Measurements from ENCODE around the gene TRIM34. TPM values are rescaled to one million over a fixed set of nuclear protein-coding genes. Genes with fewer than 3 reads are reported as not detected.
"Not testable (repeated sequence)": the region's sequence is repeated elsewhere in the genome, so short reads cannot be mapped to it uniquely, and the experiment has no call there.

The TRIM34 gene
- total RNA-seq, 1 donor from 2014 or later: 9.1 TPM

DNA sequence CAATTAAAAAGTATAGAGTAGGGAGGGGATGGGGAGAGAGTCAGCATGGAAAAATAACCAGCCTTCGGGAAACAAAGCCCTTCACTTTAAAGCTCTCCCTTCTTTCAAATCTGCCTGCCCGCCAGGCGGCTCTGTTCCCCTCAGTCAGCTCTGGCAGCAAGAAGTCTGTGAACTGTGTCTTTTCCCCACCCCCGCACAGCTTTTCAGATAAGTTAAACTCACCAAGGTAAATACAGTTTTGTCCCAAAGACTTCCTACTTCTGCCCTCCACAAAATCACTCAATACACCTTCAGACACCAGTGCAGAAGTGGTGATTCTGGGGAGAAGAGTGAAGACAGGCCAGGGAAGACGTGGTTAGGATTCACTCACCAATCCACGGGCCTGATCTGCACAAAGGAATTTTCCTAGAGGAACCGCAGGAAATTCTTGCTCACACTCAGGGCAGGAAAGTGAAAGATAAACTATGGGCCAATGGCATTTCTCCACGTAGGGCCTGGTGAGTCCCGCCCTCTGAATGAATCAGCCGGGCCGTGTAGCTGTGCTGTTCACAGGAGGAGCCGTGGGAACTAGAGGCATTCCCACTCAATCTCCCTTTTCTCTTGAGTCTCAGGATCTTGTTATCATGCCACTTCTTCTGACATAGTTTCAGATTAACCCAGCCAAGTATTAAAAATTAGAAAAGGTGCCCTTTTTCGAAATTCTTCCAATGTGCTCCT lies 60.0 kb downstream of the TRIM34 start, which contains the start of gene TRIM5:
TSS of gene TRIM5 (minus strand) at position 429 of the 717 bp plus-strand sequence. CDS start 4,897 bp downstream, outside the sequence.
- DNase-seq (ENCODE audit: low spot score): peak; percentile 91

DNA sequence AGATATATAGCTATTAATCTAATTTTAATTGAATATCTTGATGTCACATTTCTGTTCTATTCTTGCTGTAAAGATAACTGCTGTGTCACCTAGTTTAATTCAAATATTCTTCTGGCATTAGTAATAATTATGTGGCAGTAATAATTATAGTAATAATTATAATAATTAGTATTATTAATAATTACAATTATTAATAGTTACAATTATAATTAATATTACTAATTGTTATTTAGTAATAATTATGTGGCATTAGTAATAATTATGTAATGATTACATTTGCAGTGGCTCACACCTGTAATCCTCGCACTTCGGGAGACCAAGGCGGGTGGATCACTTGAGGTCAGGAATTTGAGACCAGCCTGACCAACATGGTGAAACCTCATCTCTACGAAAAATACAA lies 61.6 kb downstream of the TRIM34 start:
- DNase-seq (ENCODE audit: low spot score): no peak

DNA sequence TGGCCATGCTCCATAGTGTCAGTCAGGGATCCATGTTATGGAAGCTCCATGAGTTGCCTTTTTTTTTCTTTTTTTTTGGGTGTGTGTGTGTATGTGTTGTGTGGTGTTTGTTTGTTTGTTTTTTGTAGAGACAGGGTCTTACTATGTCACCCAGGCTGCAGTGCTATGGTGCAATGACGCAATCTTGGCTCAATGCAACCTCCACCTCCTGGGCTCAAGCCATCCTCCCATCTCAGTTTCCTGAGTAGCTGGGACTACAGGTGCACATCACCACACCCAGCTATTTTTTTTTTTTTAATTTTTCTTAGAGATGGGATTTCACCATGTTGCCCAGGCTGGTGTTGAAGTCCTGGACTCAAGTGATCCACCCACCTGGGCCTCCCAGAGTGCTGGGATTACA lies 63.7 kb downstream of the TRIM34 start:
- DNase-seq (ENCODE audit: low spot score): no peak

DNA sequence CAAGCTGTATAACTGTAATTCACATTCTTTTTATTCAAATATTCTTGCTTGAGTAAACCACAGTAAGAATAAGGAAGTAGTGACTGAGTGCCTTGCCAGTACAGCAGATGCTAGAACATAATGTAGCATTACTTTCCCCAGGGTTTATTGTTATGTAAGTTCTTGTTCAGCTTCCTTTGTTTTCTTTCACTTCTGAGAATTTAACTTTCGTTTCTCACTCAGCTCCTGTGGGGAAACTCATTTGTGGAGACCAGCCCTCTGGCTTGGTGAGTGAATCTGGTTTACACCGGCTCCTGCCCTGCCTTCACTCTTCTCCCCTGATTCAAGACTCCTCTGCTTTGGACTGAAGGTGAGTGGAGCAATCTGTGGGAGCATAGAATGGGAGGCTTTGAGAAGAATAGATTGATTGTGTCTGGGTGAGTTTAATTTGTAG lies 64.8 kb downstream of the TRIM34 start, which contains the start of gene TRIM22:
TSS of gene TRIM22 (plus strand) at position 240 of the 433 bp plus-strand sequence. CDS start 6,443 bp downstream, outside the sequence.
- DNase-seq (ENCODE audit: low spot score): peak; percentile 63

DNA sequence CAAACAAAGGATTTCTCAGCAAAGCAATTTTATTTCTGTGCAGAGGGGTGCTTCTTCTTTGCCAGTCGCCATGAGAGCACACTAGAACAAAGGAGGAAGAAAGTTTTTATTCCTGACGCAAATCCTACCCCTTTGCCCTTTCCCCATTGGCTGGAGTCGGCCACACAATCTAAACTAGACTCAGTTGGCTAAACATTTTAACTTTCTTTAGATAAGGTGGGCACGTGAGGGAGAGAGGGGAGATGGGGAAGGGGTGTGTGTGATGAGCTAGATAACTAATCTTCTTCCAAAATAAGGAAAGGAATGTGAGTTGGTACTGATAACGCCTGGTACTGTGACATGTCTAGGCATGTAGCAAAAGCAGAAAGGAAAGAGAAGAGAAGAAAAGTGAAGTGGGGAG lies 65.4 kb downstream of the TRIM34 start:
- no peak for DNase-seq (ENCODE audit: low spot score)

DNA sequence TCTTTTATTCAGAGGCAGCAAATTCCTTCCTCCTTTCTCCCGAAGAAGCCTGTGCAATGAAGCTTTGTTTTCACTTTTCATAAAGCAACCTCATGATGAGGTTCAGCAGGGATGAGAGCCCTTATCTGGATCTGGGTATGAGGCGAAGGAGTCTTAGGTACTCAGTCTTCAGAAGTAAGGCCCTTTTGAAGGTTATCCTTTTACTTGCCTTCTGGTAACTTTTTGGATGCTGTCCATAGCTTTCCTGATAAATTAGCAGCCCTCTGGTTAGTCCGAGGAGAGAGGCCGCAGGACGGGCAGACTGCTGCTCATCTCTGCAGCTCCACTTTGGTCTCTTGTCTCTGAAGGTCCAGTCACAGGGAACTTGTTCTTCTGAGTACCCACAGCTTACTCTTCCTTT lies 65.9 kb downstream of the TRIM34 start:
- DNase-seq (ENCODE audit: low spot score): no peak

DNA sequence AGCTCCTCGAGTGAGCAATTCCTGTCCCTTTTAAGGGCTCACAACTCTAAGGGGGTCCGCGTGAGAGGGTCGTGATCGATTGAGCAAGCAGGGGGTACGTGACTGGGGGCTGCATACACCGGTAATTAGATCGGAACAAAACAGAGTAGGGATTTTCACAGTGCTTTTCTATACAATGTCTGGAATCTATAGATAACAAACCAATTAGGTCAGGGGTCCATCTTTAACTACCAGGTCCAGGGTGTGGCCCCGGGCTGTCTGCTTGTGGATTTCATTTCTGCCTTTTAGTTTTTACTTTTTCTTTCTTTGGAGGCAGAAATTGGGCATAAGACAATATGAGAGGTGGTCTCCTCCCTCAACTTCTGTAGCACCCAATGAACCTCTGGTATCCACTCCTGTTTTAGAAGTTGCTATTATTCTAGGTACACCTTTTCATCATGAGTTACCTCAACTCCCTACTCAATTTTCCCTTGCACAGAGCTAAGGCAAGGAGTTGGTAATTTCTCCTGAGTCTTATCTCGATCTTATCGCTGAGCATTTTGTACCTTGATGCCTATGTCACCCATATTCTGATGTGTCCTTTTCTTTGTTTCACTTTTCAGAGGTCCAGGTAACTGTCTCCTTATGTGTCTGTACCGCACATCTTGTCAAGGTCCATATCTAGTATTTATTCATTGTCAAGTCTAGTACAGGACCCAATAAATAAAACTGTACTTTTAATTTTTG lies 66.6 kb downstream of the TRIM34 start:
- not testable (repeated sequence) for DNase-seq (ENCODE audit: low spot score)

DNA sequence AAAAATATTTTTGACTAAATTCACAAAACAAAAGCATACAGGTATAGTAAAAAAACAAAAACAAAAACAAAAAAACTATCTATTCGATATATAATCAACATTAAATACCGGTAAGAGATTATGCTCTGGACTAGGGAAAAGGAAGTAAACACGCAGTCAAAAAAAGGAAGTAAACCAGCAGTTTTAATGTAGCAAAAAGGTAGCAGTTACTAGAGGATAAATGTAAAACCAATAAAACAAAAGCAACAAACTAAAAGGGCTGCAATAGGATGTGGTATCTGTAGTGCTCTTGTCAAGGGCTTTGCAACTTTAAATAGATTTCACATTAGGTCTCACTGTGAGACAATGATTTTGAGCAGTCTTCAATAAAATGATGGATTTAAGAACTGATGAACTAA lies 67.2 kb downstream of the TRIM34 start:
- no peak for DNase-seq (ENCODE audit: low spot score)

Other genes starting within 250 kb of the TRIM34 start
- gene OR51M1, start 241.2 kb upstream of the TRIM34 start, total RNA-seq: not detected
- gene OR51Q1, start 202.9 kb upstream of the TRIM34 start, total RNA-seq: not detected
- 0.70 TPM for gene OR51I1, start 183.5 kb upstream of the TRIM34 start, total RNA-seq
- not detected for gene OR51I2, start 175.7 kb upstream of the TRIM34 start, total RNA-seq
- gene OR52D1, start 136.3 kb upstream of the TRIM34 start, total RNA-seq: not detected
- gene UBQLN3, start 115.0 kb upstream of the TRIM34 start, total RNA-seq: 0.70 TPM
- 1.4 TPM for gene UBQLNL, start 108.3 kb upstream of the TRIM34 start, total RNA-seq
- gene OR52H1, start 76.5 kb upstream of the TRIM34 start, total RNA-seq: 0.73 TPM
- gene OR52B6, start 44.1 kb upstream of the TRIM34 start, total RNA-seq: not detected
- 13.5 TPM for gene TRIM6, start 28.4 kb upstream of the TRIM34 start, total RNA-seq
- 34.5 TPM for gene TRIM5, start 60.1 kb downstream of the TRIM34 start, total RNA-seq
- gene TRIM22, start 64.8 kb downstream of the TRIM34 start, total RNA-seq: 86.6 TPM
- 0.26 TPM for gene OR56B1, start 111.4 kb downstream of the TRIM34 start, total RNA-seq
- gene OR52N4, start 129.2 kb downstream of the TRIM34 start, total RNA-seq: 0.75 TPM
- not detected for gene OR52N5, start 158.4 kb downstream of the TRIM34 start, total RNA-seq
- 0.26 TPM for gene OR52N1, start 166.3 kb downstream of the TRIM34 start, total RNA-seq
- gene OR52N2, start 183.9 kb downstream of the TRIM34 start, total RNA-seq: not detected
- gene OR52E6, start 216.9 kb downstream of the TRIM34 start, total RNA-seq: not detected
- not detected for gene OR52E8, start 232.7 kb downstream of the TRIM34 start, total RNA-seq

All from ureter (tissue), 1 donor.